Urothelium cell line (cell line): ENCODE data around the gene FDCSP.
A peak's percentile ranks its signal among the peaks of the same experiment; 100 is the strongest.
"Not testable (repeated sequence)": the region's sequence is repeated elsewhere in the genome, so short reads cannot be mapped to it uniquely, and the experiment has no call there.

ENCODE experiments used
- DNase-seq: peaks from one replicate; pipeline ENCODE4 v3.0.0; 2011; ENCODE audit warnings: low spot score, mixed read lengths
- FAIRE-seq: peaks from 2 replicates; lab custom pipeline; 2011; peaks lifted over from hg19 to GRCh38; lab: Jason Lieb, UNC

Gene FDCSP

DNA sequence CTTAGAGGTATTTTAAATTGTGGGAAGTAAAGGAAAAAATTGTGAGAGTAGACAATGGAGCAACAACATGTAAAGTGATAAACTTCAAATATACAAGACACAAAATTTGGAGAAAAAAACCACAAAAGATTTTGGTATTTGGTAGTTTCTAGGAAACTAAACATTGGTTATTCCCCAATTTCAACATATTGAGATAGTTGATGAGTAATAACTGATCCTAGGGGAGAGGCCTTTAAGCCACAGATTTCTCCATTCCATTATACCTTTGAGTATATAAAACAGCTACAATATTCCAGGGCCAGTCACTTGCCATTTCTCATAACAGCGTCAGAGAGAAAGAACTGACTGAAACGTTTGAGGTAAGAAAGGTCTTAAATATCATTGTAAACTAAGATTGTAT, at the start of gene FDCSP:
Gene FDCSP, plus strand, starts transcription at position 301 of the 400 bp plus-strand sequence. CDS start 5,071 bp downstream, outside the sequence.
- no peak for DNase-seq
- FAIRE-seq = no peak

DNA sequence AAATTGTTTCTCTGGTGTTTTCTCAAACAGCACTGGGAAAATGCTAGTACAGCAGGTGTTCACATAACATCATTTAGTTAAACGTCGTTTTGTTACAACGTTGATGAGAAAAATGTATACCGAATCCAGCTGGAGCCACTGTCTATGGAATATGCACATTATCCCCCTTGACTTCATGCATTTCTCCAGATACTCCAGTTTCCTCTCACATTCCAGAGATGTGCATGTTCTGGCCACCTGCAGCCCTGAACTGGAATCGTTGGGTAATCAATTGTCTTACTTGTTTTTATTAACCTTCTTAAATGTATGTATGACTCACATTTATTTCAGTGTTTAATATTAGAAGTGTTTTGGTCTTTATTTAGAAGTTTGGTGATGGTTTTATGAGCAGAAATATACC, 48.8 kb upstream of the FDCSP start:
- FAIRE-seq (no peak), DNase-seq (no peak)

DNA sequence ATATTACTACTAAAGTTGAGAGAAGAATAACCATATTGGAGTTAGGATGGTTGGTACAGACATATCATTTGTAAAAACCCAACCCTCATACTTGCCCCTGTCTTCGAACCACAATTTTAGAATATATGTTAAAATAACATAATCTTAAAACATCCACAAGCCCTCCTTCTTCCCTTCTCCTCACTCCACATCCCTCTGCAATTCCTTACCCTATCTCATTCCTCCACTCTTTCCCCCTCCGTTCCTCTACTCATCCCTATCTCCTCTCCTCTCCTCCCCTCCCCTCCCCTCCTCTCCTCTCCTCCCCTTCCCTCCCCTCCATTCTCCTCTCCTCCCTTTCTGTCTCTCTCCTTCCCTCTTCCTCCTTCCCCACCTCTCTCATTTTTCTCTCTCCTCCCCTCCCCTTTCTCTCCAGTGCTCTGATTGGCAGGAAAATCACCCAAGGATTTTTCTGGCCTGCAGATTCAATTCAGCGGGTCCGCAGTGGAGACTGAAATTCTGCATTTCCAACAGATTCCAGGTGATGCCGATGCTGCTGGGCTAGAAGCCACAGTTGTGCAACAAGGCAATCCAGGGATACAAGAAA, 47.8 kb upstream of the FDCSP start:
- no peak for DNase-seq
- FAIRE-seq = no peak

DNA sequence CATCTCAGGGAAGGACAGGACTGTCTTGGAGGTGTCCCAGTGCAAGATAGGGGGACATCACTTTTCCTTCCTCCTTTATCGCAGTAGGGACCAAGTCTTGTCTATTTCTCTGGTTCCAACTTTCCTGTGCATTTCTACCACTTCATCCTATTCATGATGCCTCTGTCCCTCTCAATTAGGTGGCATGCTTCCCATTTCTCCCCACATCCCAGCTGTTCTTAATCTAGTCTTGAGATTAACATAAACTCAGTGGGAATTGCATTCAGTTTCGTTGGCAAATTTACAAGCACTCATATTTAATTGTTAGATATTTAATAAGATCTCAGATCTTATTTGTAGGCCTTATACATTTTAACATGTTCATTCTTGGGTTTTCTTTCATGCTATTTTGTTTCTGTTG, 46.1 kb upstream of the FDCSP start:
- DNase-seq (no peak), FAIRE-seq (no peak)

DNA sequence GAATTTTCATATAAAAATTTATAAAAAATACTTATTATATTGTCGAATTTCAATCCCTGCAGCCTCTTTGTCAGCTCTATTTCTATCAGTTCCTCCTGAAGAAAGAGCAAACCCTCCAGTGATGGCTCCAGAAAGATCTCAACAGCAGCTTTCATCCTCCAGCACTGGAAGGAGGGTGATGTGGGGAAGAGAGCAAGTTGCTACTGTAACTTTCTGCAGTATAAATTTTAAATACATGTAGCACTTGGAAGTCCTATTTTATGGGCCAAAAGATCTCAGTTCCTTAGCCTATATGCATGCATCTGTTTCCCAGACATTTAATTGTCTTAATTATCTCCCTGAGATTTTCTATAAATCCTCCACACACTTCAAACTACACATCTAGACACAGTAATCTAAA, 44.1 kb upstream of the FDCSP start:
- FAIRE-seq (no peak), DNase-seq (no peak)

DNA sequence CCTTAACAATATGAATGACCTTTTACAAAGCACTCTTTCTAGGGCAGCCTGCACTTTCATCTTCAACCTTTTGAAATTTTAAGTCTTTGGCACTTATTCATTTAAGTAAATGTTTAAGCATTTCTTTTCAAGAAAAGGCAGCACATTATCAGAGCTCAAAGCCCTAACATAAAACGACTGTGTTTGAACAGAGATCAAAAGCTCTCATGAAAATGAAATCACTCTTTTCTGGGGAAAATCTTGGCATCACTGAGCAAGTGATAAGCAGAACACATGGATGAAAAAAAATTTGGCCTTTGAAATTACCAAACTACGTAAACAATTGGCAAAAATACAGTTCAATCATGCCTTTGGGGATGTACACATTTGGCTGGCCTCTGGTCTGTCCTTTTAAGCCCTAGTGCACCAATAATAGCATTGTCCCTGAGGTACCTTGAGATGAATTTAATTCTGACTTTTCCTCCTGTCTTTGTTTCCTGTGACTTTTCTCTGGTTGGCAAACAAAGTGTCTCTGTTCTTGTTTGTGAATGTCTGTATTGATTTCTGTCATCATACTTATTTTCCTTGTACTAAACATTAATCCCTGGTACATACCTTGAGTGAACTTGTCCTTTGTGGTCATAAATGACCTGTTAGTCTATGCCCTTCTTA, 43.3 kb upstream of the FDCSP start:
- DNase-seq (no peak), FAIRE-seq (no peak)

DNA sequence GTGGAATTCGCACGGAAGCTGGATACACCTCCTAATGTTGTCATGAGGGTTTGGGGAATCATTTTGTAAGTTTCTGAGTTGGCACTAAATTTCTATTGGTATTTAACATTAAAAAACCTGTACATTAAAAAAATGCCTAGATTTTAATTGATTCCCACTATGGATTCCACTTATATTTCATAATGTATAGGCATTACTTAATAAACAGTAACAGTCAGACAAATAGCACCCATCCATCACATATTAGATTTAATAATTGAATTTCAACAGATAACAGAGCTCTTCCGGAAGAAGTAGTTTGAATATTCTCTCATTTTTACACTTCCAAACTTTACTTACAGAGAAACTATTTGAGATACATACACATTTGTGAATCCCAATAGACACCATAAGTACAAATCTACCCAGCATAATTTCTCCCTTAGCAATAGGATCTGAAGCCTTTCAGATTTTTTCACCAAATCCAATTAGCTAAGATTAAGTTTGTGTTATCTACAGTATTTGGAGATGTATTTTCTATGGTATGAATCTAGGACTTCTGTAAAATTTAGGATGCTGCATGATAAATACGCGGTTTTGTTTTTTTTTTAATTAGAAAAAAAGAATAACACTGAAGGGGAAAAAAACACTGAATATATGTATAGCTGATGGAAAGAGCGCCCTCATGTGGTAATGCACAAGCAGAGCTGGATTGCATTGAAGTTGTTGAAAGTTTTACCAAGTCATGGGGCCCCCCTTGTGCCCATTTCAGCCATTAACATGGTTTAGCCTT, 42.6 kb upstream of the FDCSP start:
- FAIRE-seq (no peak), DNase-seq (peak; percentile 46)

DNA sequence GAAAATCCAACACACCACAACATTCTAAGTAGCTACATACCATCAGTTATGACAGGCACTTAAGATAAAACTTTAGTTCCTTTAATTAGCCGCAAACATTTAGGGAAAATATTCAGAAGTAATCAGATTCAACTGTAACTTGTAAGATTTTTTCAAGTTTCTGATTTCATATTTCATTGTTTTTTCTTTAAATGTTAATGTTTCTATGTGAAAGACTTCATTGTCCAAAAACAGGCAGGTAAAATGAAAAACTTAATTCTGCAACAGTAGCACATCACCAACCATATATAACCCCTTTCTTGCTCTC, 42.0 kb upstream of the FDCSP start:
- DNase-seq (no peak), FAIRE-seq (no peak)

DNA sequence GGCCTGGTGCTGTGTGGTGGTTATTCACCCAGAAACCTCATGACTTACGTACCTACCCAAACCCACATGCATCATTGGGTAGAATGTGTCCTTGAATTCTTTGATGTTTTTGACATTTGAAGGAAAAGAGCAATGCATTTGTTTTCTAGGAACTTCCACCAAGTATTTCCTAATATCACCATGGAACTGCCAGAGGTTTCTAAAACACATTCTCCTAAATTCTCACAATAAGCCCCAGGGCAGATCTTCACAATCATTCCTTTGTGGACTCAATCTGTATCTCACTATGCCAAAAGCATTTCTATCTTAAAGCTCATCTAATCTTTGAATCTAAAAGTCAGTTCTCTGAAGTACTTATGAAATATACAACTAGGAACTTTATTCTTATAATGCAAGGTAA, 38.7 kb upstream of the FDCSP start:
- DNase-seq (no peak), FAIRE-seq (no peak)

DNA sequence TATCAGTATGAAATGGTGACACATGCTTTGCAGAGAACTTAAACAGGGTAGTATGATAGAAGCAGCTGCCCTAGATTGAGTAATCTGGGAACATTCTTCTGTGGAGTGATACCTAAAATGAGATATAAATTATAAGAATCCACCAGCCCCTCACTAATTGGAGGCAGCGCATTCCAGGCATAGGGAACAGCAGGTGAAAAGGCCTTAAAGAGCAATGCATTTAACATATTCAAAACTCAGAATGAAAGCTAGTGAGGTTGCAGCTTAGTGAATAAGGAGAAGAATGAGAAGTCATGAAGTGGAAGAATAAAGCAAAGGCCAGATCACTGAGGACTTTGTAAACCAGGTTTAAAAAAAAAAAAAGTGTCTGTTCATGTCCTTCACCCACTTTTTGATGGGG, 35.3 kb upstream of the FDCSP start:
- FAIRE-seq (no peak), DNase-seq (no peak)

DNA sequence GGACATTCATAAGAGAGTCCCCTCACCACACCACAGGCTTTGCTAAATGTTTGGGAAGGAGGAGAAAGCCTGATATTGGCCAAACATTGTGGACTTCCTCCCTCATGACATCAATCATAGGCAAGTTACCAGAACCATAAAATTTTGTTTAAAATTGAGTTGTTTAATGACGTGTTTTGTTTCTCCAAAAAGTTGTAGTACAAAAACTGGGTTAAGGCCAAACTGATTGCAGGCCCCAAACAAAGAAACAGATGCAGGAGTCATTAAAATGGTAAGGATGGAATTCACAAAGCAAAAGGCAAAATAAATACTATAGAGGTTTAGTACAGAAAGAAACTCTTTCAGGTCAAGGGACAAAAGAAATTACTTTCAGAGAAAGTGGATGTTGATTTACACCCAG, 34.3 kb upstream of the FDCSP start:
- DNase-seq (no peak), FAIRE-seq (no peak)

DNA sequence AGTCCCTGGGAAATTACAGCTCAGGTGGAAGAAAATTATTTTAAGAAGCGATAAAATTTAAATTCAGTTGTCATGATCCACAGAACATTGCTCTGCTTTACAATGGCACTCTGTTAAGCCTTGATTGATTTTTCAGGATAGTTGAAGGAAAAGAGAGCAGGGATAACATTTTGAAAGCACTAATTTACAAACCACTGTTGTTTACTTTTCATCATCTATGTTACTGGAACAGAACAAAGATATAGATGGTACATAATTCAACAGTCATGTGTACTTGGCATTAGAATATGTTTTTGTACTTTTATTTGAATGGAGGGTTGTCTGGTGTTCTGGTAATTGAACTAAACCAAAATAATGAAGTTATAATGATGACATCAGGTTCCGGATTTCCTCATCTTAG, 33.0 kb upstream of the FDCSP start:
- DNase-seq (no peak), FAIRE-seq (no peak)

DNA sequence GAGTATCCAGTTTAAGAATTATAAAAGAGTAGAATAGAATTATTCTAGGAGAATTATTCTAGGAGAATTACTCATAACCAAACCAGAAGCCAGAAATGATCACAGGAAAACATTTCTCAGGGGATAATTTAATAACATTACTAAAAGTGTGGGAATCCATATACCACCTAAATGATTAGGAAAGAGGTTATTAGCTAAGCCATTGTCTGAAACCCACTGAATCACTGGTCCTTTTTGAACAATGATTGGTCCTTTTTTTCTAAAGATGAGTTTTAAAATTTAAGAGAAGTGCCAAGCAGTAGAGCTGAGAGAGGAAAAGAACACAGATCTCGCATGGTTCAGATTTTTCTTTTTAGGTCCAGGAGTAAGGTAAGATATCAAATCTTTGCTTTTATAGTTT, 30.5 kb upstream of the FDCSP start, which contains the start of gene ODAM:
Gene ODAM, plus strand, starts transcription at position 301 of the 400 bp plus-strand sequence. CDS start 819 bp downstream, outside the sequence.
- no peak for FAIRE-seq
- DNase-seq = no peak

DNA sequence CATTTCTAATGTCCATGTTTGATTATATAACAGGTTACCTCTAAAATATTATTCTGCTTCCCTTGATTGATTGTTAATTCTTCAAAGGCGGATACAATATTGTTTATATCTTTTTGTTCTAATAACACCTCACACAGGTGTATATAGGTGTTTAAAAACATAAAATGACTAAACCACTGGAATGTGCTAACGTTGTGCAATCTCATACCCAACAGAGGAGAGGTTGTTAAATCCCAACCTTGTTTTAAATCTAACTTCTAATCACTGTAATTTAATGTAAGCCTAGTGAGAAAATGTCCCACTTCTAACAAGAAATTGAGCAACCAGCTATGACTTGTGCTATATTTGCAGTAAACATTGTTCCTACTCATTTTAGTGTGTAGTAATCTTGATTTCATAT, 29.1 kb upstream of the FDCSP start:
- DNase-seq (no peak), FAIRE-seq (no peak)

DNA sequence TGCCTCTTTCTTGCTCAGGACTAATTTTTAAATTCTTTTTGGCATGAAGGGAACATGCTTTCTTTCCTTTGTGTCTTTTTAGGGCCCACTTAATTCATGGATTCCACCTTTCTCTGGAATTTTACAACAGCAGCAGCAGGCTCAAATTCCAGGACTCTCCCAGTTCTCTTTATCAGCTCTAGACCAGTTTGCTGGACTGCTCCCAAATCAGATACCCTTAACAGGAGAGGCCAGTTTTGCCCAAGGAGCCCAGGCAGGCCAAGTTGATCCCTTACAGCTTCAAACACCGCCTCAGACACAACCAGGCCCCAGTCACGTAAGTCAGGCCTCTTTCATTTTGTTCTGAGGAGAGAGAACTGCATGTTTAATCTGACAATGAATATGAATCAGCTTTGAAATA, 28.1 kb upstream of the FDCSP start:
- DNase-seq = no peak
- no peak for FAIRE-seq

DNA sequence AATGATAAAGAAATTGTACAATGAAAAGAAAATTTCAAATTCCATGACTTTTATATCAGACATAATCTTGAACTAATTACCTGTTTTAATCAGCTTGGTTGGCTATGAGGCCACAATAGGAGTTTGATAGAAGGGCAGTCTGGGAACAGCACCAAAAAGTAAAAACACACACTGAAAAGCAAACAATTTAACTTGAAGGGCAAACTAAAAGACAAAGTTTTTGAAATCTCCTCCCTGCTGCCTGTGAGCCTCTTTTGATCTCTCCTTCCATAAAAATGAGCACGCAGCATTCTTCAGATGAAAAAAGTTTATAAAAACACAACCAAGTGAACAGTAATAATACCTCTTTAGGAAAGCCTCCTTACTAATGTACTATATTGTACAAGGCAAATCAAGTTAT, 22.3 kb upstream of the FDCSP start:
- FAIRE-seq (no peak), DNase-seq (no peak)

DNA sequence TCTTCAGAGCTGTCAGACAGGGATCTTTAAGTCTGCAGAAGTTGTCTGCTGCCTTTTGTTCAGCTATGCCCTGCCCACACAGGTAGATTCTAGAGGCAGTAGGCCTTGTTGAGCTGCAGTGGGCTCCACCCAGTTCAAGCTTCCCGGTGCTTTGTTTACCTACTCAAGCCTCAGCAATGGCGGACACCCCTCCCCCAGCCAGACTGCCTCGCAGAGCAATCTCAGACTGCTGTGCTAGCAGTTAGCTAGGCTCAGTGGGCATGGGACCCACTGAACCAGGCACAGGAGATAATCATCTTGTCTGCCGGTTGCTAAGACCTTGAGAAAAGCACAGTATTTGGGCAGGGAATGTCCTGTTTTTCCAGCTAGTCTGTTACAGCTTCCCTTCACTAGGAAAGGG, 13.2 kb upstream of the FDCSP start:
- FAIRE-seq, DNase-seq: not testable (repeated sequence)

DNA sequence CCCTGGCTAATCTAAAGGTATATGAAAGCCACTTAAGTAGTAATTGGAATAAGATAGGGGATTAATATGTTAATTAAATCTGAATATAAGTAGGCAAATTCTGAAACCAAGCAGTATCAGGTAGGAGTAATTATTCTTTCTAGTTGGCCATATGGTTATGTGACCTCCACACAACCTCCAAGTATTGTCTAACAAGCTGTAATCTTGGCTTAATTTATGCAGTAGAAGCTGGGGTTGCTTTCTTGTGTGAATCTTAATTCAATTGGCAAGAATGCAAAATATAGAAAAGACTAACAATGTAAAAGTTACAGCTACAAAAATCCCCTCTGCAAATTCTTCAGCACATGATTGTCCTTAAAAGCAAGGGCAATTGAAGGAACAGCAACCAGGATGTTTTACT, 9.8 kb upstream of the FDCSP start:
- DNase-seq, FAIRE-seq: not testable (repeated sequence)

DNA sequence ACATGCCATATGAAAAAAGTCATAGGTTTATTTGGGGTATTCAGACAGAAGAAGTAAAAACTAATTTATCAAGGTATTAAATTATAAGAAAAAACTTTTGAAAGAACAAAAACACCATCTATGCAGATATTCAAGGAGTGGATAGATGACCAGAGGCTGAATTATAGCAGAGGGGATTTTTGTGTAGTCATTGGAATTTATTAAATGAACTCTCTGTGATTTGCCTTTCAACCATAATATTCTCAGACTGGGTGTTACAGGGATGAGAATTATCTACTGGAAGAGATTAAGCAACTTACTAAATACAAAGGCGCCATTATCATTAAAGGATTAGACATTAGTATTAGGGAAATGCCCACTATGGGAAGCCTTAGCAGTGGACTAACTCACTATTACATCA, 9.4 kb upstream of the FDCSP start:
- DNase-seq, FAIRE-seq: not testable (repeated sequence)

DNA sequence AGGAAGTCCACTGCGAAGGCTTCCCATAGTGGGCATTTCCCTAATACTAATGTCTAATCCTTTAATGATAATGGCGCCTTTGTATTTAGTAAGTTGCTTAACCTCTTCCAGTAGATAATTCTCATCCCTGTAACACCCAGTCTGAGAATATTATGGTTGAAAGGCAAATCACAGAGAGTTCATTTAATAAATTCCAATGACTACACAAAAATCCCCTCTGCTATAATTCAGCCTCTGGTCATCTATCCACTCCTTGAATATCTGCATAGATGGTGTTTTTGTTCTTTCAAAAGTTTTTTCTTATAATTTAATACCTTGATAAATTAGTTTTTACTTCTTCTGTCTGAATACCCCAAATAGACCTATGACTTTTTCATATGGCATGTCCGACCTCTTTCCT, 4.5 kb upstream of the FDCSP start:
- not testable (repeated sequence) for DNase-seq, FAIRE-seq

DNA sequence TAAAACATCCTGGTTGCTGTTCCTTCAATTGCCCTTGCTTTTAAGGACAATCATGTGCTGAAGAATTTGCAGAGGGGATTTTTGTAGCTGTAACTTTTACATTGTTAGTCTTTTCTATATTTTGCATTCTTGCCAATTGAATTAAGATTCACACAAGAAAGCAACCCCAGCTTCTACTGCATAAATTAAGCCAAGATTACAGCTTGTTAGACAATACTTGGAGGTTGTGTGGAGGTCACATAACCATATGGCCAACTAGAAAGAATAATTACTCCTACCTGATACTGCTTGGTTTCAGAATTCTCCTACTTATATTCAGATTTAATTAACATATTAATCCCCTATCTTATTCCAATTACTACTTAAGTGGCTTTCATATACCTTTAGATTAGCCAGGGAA, 4.1 kb upstream of the FDCSP start:
- not testable (repeated sequence) for DNase-seq, FAIRE-seq

DNA sequence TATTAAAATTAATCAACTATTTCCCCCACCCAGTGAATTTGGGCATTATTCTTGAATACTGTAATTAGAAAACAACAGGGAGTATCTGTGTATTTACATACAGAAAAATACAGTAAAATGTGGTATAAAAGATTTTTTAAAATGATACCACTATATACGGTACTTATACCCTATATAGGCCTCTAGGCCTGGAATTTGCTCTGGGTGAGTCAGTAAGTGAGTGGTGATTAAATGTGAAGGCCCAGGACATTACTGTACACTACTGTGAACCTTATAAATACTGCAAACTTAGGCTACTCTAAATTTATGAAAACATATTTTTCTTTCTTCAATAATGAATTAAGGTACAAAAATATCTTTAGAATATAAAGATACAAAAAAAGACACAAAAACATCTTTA, 10.2 kb downstream of the FDCSP start:
- no peak for FAIRE-seq
- no peak for DNase-seq
